NCI-H2171 treated with DMSO at 0.1 percent for 48 hours (cell line): Measurements from ENCODE around the gene GCN1.
A peak's percentile ranks its signal among the peaks of the same experiment; 100 is the strongest.

Experiments
- DNase-seq: peaks from one replicate; lab custom pipeline; 2025; lab: John Stamatoyannopoulos, UW

GCN1 gene

DNA sequence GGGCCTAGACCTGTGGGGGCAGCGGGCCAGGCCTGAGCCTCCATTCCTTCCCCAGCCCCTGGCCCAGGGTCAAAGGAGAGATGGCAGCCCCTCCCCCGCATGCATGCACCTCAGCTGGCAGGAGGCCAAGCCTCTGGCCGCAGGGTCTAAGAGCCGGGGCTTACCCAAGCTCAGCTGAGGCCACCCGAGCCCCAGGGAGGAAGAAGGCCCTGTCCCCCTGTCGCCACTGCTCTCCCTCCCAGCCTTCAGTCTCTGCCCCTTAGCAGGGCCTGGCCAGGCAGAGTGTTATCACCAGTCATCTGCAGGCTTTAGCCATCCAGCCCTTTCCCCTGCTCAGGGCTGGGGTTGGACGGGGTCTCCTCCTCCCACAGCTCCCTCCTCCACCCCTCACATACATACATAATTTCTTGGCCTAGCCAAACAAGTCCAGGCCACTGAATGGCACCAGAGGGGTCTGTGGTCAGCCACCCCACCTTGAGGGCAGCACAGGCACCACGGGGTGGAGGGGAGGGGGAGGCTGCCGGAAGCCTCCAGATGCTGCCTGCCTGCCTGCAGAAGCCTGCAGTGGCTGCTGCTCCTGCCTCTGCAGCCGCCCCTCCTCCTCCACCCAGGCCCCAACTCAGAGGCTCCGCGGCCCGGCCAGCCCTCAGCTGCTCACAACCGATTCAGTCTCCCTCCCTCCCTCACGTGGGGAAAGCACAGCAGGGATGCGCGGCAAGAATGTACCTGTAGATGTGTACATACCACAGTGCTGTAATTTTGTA, 100.7 kb downstream of the GCN1 start:
- DNase-seq: peak; percentile 34

DNA sequence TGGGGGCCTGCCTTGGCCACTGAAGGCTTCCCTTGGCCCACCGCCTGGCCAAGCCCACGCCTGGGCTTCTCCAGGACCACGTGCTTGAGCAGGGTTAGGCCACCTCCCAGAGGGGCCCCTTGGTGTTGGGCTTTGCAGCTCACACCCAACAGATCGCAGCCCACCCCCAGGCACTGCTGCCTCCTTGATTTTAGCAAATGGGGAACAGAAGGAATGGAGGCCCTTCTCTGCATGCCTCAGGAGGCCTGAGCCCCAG, 101.3 kb downstream of the GCN1 start:
- no peak for DNase-seq

- DNase-seq: no peak
Observed at GRCh38 chr12:120092551-120093335, 101.8 kb downstream of the GCN1 start.

GRCh38 chr12:120091371-120092090, 103.0 kb downstream of the GCN1 start:
- DNase-seq: no peak

- no peak for DNase-seq
Observed at GRCh38 chr12:120090626-120091295, 103.8 kb downstream of the GCN1 start.

- no peak for DNase-seq
Observed at GRCh38 chr12:120090206-120090605, 104.3 kb downstream of the GCN1 start.

DNA sequence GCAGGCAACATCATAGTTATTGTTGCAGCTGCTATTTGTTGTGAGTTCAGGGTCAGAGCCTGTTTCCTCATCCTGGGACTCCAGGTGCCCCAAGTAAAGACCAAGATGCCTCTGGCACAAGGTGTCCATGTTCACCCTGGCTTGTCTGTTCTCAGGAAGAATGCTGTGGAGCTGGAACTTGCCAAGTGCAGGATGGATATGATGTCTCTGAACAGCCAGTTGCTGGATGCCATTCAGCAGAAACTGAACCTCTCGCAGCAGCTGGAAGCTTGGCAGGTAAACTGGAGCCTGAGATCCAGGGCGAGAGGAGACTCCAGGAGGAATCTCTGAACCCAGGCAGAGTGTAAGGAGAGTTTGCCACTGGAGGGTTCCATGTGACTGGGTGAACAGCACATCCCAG, 104.7 kb downstream of the GCN1 start:
- no peak for DNase-seq

DNA sequence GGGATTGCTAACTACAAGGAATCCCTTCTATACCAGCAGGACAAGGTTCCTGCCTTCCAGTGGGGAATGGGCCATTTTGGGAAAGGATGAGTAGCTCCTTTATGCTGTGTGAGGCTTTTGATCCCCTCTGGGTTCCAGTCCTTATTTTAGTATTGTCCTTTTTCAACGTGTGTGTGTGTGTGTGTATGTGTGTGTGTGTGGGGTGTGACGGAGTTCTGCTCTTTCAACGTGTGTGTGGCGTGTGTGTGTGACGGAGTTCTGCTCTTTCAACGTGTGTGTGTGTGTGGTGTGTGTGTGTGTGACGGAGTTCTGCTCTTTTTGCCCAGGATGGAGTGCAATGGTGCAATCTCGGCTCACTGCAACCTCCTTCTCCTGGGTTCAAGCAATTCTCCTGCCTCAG, 105.4 kb downstream of the GCN1 start:
- no peak for DNase-seq

DNA sequence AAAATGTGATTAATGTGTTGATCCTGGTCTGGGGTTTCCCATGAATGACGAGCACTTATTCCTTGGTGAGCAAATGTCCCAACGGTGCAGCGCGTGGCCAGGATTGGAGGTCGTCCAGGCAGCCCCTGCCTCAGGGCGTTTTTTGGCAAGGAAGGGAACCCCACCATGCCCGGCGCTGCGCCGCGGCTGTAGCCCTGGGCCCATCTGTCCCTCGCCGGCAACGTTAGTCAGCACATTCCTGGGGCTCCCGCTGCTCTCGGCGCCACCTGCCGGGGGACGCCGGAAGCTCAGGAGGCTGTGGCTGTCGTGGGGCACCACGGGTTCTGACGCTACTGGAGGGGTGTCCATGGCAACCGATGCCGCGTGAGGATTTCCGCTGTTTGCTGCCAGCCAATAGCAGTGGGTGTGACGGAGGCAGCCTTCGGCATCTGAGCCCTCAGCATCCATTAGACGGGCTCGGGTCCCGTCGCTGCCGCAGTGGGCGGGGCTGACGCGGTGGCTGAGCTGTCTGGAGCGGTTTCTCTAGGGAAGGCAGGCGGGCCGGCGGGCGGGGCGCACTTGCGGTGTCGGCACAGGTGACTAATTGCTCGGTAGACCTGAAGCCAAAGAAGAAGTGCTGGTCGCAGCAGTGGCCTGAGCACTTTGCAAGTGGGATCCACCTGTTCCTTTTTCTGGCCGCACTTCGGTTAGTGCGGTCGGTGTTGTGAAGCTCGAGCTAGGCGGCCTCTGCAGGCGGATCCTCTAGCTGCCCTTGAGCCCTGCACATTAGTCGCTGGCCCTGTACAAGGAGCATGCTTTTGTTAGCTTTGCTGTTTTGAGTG, 107.5 kb downstream of the GCN1 start:
- peak; percentile 99 for DNase-seq

DNA sequence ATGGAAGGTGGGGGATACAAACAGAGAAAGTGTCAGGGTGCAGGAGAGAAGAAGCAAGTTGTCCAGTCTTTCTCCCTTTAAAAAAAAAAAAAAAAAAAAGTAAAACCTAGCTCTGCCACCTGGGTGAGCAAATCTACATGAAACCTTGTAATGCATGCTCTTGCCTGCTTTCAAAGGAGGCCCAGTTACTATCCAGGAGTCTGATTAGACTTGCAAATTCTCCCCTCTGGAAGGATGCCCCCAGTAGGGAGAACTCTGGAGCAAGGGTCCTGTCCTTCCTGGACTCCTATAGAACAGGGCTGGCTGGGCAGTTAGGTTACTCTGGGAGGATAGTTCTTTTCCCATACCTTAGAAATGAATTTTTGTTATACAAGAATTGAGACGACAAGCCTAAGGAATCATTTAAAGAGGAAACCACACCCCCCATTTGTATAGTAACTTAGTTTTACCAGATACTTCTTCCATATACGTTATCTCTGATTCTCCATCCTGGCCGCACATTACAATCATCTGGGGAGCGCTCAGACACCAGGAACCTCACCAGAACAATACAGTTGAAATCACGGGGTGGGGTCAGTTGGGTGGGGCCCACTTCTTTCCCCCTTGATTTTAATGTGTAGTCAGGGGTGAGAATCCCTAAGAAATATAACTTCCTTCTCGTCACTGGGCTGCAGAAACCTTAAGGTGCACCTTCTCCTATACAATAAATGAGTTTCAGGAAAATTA, 108.4 kb downstream of the GCN1 start:
- peak; percentile 60 for DNase-seq

DNA sequence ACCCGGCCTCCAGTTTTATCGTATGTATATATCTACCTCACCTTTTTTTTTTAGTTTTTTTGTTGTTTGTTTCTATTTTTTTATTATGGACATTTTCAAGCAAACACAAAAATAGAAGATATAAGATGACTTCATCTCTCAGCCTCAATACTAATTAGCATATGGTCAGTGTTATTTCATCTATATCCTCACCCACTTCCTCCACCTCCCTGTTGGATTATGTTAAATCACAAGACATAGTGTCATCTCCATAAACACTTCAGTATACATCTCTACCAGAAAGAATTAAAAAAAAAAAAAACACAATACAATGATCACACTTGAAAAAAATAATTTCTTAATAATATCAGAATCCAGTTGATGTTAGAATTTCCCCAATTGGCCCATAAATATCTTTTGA, 112.9 kb downstream of the GCN1 start:
- DNase-seq: no peak

DNA sequence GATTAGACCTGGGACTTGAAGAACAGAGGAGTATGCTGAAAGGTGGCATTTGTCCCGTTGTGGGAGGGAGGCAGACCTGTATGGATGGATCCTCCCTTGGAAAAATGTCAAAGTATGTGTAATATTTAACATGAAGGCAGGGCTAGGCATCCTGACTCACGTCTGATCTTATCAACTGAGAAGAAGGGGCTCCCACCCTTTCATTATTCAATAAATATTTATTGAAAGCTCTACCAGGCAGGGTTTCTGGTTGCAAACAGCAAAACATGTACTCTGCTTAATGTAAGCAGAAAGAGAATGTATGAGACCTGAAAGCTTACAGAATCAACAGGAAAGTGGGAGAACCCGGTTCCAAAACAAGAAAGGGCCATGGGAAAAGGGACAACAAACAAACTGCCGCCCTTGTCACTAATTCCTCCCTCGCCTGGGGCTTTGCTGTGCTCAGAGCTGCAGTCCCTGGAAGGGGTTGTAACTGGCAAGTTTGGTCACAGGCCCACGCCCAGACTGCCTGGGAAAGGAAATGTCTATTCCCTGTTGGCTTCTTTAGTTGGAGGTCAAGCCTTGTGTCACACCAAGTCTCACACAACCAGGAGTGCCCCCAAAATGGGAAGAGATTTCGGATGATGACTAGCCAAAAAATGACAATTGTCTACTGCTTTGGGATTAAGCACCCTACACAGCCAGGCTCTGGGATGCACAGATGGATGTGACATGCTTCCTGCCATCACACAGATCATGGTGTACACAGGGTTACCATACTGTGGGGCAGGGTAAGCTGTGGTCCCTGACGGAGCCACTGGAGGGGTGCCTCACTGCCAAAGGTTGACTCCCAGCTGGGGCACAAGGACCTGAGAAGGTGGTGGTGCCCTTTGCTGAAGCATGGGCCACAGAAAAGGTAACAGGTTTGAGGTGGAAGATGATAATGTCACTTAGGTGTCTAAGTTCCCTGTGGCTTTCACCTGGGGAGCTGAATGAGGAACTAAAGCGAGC, 114.8 kb downstream of the GCN1 start:
- no peak for DNase-seq

- DNase-seq: no peak
Observed at GRCh38 chr12:120078868-120079267, 115.6 kb downstream of the GCN1 start.

DNA sequence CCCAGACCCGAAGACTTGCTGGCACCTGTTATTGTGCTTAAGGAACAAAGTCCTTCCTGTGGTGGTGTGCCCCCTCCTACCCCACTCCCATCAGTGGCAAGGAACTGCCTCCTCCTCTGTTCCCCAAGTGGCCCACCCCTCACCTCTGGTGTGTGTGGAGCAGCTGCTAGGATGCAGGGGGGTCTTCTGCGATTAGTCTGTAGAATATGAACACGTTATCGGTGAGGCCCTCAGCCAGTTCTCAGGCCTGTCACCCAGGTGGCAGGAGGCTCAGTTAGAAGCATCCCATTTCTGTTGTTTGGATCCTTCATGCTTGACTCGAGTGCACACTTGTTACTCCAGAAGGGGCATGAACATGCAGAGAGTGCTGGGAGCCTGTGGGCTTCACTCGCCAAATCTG, 117.3 kb downstream of the GCN1 start:
- no peak for DNase-seq
